IPS-20b (cell line): ENCODE results near the gene CD300LF.

Experiments used
- H3K27ac ChIP-seq: one replicate; pipeline ENCODE4 v1.5.1; 2013; ENCODE audit warnings: low read length
- H3K27me3 ChIP-seq: 2 replicates; pipeline ENCODE4 v1.6.1; 2013; ENCODE audit warnings: mild to moderate bottlenecking, low read length, inconsistent platforms; ENCODE audit not compliant: insufficient read depth
- H3K36me3 ChIP-seq: 2 replicates; pipeline ENCODE4 v1.6.1; 2013; ENCODE audit warnings: low read depth, mild to moderate bottlenecking, inconsistent platforms, low read length, moderate library complexity; ENCODE audit not compliant: insufficient read depth
- H3K4me1 ChIP-seq: 2 replicates; pipeline ENCODE4 v1.6.1; 2013; ENCODE audit warnings: mild to moderate bottlenecking, control low read depth, inconsistent platforms, low read length, moderate library complexity; ENCODE audit not compliant: insufficient read depth
- H3K4me3 ChIP-seq: 2 replicates; pipeline ENCODE4 v1.5.1; 2013; ENCODE audit warnings: mild to moderate bottlenecking, low read length, inconsistent platforms
- H3K9ac ChIP-seq: 2 replicates; pipeline ENCODE4 v1.6.1; 2013; ENCODE audit warnings: low read depth, mild to moderate bottlenecking, inconsistent platforms, low read length, moderate library complexity
- H3K9me3 ChIP-seq: 2 replicates; pipeline ENCODE4 v1.6.1; 2013; ENCODE audit warnings: mild to moderate bottlenecking, low read depth, low read length, inconsistent platforms; ENCODE audit not compliant: insufficient read depth

CD300LF gene

DNA sequence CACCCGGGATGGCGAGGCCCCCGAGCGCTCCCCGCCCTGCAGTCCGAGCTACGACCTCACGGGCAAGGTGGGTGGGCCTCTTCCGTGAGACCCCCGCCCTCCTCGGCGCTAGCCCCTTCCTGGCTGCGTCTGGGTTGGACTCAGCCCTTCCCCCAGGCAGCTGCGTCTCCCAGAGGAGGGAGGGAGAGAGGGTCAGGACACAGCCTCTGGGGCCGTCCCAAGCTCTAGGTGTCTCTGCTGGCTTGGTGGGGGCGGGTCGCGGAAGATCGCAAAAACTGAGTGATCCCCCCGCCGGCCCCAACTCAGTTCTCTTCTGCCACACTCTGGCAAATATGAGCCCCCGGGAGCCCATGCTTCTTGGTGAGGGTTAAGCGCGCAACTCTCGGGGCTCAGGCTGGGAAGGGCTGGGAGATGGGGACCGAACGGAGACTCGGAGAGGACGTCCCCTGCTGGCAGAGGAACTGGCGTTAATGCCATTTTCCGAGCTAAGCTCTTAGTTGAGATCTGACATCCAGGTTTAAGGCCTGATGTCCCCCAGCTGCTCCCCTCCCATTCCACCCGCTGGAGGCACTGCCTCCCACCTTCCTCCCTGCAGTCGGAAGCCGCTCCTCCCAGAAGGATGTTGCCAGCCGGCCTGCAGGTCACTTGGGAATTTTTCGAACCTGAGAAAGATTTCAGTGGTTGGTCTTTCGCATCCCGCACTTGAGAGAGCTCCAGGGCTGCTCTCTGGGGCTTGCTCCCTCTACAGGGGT lies 24.8 kb upstream of the CD300LF start:
- H3K4me1 ChIP-seq, result peaks cover 9% of the 10 kb centered on the region; the same call in 1 of the 2 replicates
- peak overlapping the region; percentile 4; the same call in 1 of the 2 replicates for H3K9ac ChIP-seq
- peak overlapping the region; percentile 76 for H3K4me3 ChIP-seq
- peaks cover 50% of the 10 kb centered on the region for H3K27me3 ChIP-seq
- H3K36me3 ChIP-seq, result no peaks in the 10 kb centered on the region
- H3K9me3 ChIP-seq, result no peaks in the 10 kb centered on the region
- H3K27ac ChIP-seq, result no peak overlapping the region

DNA sequence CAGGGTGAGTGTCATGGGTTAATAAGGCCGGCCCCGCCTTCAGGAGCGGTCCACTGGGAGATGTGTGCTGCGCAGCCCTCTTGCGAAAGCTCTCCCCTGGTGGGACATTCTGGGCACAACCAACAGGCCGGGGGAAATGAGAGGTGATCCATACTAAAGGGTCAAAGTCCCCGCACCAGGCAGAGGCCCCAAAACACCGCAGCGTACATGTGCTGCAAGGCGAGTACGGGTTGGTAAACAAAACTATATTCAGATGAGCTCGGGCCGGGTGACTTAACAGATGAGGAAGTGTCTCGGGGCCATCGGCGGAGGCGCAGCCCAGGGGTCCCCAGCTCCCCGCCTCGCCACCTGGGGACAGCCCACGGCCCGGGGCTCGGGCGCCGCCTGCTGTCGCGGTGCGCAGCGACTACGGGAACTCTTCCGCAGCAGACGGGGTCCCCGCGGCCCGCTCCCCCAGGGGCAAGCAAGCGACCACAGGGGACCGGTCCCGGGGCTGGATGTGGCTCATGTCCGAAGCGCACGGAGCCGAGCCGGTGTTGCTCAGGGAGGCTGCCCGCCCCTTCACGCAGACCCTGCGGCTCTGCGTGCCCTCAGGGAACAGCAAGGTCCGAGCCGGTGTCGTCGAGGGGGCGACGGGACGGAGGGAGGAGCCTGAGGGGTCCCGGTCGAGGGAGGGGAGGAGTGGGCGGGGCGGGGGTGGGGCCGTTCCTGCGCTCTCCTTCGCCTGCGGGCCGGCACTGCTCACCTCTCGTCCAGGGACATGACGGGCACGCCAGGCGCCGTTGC lies 24.0 kb upstream of the CD300LF start, which contains the start of gene RAB37:
TSS of gene RAB37 (plus strand) at position 744 of the 786 bp plus-strand sequence. CDS start at position 761, 17 bp downstream.
- H3K27ac ChIP-seq, result no peak within 1 kb of the TSS
- peak within 1 kb of the TSS; percentile 6; the same call in 1 of the 2 replicates for H3K9ac ChIP-seq
- H3K4me1 ChIP-seq, result peaks cover 5% of the 10 kb centered on the region; the same call in 1 of the 2 replicates

DNA sequence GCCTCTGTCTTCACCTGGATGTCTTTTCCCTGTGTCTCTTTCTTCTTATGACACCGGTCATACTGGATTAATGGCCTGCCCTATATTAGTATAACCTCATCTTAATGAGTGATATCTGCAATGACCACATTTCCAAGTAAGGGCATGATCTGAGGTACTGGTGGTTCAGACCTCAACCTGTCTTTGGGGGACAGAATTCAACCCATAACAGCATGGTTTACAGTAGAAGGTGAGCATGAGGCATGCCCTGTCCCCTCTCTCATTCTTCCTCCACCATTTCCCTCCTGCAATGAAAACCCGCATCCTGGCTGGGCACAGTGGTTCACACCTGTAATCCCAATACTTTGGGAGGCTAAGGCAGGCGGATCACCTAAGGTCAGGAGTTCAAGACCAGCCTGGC lies 21.5 kb upstream of the CD300LF start:
- Histone ChIP-seq H3K9me3 (no peaks in the 10 kb centered on the region), H3K4me1 (peaks cover 5% of the 10 kb centered on the region; the same call in 1 of the 2 replicates), H3K36me3 (no peaks in the 10 kb centered on the region), H3K9ac (no peak overlapping the region), H3K27ac (no peak overlapping the region), H3K4me3 (no peak overlapping the region), H3K27me3 (peaks cover 50% of the 10 kb centered on the region)

More for the DNA sequence above, 24.0 kb upstream of the CD300LF start, which contains the start of gene RAB37:
- Histone ChIP-seq H3K9me3 (no peaks in the 10 kb centered on the region), H3K4me3 (peak within 1 kb of the TSS; percentile 76), H3K36me3 (no peaks in the 10 kb centered on the region), H3K27me3 (peaks cover 50% of the 10 kb centered on the region)

DNA sequence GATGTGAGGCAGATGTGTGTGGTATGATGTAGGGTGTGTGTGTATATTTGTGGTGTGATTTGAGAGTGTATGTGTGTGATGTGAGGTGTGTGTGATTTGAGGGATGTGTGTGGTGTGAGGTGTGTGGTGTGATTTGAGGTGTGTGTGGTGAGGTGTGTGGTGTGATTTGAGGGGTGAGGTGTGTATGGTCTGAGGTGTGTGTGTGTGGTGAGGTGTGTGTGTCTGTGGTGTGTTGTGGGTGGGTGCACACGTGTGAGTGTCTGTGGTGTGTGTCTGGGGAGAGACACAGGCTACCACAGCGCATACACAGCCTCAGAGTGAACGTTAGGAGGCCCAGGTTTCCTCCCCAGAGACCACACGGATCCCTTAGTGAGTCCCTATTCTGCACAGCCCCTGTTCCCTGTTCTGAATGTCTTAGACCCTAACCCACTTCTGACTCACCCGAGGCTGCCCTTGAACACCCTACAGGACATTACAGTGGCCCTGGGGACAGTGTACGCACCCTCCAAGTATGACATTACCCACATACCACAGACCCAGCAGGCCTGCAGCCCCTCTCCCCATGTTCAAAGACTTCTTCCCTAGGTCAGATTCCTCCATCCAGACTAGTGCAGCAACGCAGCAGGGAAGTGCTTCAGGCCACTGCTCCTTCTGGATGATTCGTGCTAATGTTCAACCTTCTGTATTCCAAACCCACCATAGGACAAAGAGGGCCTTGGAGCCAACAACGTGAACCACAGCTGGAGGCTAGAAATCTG lies 20.8 kb upstream of the CD300LF start:
- Histone ChIP-seq H3K27me3 (peaks cover 44% of the 10 kb centered on the region), H3K27ac (no peak overlapping the region), H3K36me3 (no peaks in the 10 kb centered on the region), H3K4me3 (no peak overlapping the region), H3K9ac (no peak overlapping the region), H3K4me1 (peaks cover 5% of the 10 kb centered on the region; the same call in 1 of the 2 replicates), H3K9me3 (peaks cover 3% of the 10 kb centered on the region; the same call in 1 of the 2 replicates)

DNA sequence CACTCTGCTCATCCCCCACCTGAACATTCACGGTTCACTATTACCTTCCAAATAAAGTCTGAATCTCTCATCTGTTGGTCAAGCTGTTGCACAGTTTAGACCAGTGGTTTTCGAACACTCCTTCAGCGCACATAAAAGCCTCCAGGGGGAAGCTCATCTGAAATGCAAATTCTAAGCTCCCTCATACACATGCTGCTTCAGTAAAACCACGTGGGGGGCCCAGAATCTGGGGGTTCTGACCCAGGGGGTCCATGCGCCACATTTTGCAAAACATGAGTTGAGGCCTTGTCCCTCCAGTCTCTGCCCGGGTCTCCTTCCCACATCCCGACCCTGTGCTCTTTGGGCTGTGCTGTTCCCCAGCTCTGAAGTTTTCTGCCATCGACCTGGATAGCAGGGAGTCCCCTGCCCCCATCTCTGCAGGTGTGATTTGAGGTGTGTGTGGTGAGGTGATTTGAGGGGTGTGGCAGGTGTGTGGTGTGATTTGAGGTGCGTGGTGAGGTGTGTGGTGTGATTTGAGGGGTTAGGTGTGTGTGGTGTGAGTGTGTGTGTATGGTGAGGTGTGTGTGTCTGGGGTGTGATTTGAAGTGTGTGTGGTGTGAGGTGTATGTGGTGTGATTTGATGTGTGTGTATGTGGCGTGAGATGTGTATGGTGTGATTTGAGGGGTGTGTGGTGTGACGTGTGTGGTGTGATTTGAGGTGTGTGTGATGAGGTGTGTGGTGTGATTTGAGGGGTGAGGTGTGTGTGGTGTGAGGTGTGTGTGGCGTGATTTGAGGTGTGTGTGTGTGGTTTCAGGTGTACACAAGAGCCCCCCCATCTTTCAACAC lies 19.5 kb upstream of the CD300LF start:
- no peaks in the 10 kb centered on the region for H3K36me3 ChIP-seq
- no peaks in the 10 kb centered on the region for H3K4me1 ChIP-seq
- no peak overlapping the region for H3K4me3 ChIP-seq

DNA sequence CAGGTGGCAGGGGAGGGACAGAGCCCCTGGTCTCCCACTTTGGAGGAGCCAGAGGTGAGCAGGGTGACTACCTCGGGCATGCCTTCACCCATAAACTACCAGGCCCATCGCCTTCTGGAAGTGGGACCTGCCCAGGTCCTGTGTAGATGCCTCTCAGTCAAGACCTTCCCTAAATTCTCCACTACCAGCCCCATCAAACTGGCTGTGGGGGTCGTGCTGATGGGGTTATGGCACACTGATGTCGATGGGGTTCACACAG lies 18.6 kb upstream of the CD300LF start:
- Histone ChIP-seq H3K4me1 (no peaks in the 10 kb centered on the region), H3K27me3 (peaks cover 25% of the 10 kb centered on the region), H3K36me3 (no peaks in the 10 kb centered on the region), H3K4me3 (no peak overlapping the region), H3K9me3 (peaks cover 7% of the 10 kb centered on the region; the same call in 1 of the 2 replicates), H3K9ac (no peak overlapping the region), H3K27ac (no peak overlapping the region)

More for the DNA sequence above, 19.5 kb upstream of the CD300LF start:
- Histone ChIP-seq H3K27ac (no peak overlapping the region), H3K27me3 (peaks cover 31% of the 10 kb centered on the region), H3K9ac (no peak overlapping the region), H3K9me3 (peaks cover 7% of the 10 kb centered on the region; the same call in 1 of the 2 replicates)

DNA sequence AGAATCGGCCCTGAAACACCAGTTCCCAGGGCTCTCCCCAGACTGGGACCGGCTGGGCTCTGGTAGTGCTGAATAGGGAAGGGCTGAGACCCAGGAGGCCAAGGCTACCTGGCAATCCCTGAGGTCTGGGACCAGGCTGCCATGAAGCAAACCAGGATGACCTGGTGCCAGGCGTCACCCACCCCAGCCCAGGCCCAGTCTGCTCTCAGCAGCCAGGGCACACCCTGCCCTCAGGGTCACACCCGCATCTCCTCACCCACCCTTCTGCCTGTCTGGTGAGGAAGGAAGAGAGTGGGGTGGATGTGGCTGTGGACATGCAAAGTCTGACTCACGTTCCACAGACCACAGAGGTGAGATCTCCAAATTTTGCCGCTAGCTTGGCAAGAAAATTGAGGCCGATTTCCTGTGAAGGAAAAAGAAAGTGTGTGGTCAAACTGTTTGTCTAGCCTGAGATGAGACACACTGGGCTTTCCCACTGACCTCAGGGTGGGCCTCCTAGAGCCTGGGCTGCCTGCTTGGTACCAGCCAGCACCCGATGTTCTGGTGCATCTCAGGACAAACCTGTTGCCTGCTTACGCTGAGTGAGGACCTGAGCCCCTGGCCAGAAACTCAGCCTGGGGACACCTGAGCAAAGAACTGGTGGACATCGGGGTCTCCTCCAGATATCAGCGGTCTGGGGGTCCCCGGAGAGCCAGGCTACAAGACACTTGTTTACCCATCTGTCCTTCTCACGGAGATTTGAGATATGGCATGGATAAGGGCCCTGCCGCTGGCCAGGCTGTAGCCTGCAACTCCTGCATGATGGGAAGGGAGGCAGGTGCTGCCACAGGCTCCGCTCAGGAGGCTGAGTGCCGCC lies 18.0 kb upstream of the CD300LF start:
- Histone ChIP-seq H3K4me1 (no peaks in the 10 kb centered on the region), H3K36me3 (no peaks in the 10 kb centered on the region), H3K27ac (no peak overlapping the region), H3K4me3 (no peak overlapping the region), H3K9me3 (peaks cover 7% of the 10 kb centered on the region; the same call in 1 of the 2 replicates), H3K9ac (no peak overlapping the region), H3K27me3 (peaks cover 19% of the 10 kb centered on the region)

DNA sequence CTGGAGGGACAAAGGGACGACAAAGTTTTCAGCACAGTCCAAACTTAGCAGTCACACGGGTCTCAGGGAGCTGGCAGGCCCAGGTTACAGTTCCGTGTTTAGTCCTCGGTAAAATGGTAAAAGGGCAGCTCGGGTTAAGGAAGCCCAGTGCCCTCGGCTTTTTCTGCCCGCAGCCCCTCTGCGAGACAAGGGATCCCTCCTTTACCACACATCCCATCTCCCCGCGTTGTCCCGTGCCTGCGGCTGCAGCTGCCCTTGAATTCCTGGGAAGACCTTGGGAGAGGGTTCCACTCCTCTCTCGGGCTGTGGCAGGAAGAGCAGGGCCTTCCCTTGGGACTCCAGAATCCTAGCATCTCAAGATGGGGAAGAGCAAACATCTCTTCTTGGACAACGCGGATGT lies 17.1 kb upstream of the CD300LF start:
- H3K4me3 ChIP-seq, result no peak overlapping the region
- H3K9ac ChIP-seq, result no peak overlapping the region
- H3K9me3 ChIP-seq, result peaks cover 7% of the 10 kb centered on the region; the same call in 1 of the 2 replicates
- no peaks in the 10 kb centered on the region for H3K4me1 ChIP-seq
- peaks cover 11% of the 10 kb centered on the region for H3K27me3 ChIP-seq
- H3K27ac ChIP-seq, result no peak overlapping the region
- no peaks in the 10 kb centered on the region for H3K36me3 ChIP-seq

DNA sequence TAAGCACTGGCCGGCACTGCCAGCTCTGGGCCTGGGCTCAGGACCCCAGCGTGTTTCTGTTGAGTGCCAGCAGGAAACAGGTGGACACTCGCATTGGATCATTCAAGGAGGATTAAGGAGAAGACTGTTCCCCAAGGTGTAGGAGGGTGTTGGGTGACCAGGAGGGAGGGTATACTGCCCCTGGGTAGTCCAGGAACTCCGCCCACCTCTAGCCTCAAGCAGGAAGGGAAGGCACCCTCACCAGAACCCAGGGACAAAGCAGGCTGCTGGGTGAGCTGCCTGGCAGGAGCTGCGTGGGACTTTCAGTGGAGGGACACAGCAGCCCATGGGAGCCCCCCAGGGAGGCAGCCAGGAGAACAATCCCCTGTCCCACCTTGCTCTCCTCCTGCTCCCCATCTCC lies 16.6 kb upstream of the CD300LF start:
- Histone ChIP-seq H3K9ac (no peak overlapping the region), H3K4me3 (no peak overlapping the region), H3K27ac (no peak overlapping the region), H3K27me3 (peaks cover 7% of the 10 kb centered on the region), H3K36me3 (no peaks in the 10 kb centered on the region), H3K4me1 (no peaks in the 10 kb centered on the region), H3K9me3 (peaks cover 7% of the 10 kb centered on the region; the same call in 1 of the 2 replicates)

DNA sequence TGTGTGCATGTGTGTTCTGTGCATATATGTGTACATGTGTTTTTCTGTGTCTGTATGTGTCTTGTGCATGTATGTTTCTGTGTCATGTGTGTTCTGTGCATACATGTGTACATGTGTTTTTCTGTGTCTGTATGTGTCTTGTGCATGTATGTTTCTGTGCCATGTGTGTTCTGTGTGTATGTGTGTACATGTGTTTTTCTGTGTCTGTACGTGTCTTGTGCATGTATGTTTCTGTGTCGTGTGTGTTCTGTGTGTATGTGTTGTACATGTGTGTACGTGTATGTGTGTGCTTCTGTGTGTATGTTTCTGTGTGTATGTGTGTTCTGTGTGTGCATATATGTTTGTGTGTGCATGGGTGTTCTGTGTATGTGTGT lies 16.0 kb upstream of the CD300LF start:
- H3K4me3 ChIP-seq, result no peak overlapping the region
- peaks cover 7% of the 10 kb centered on the region; the same call in 1 of the 2 replicates for H3K9me3 ChIP-seq
- no peaks in the 10 kb centered on the region for H3K36me3 ChIP-seq
- H3K9ac ChIP-seq, result no peak overlapping the region
- peaks cover under 1% of the 10 kb centered on the region for H3K27me3 ChIP-seq
- H3K27ac ChIP-seq, result no peak overlapping the region
- no peaks in the 10 kb centered on the region for H3K4me1 ChIP-seq
